Loucy (cell line): ENCODE measurements around the gene NEXN.

Experiments used
- EZH2phosphoT487 ChIP-seq: fragments of 200-600 bp; IDR thresholded peaks from 2 replicates; pipeline ENCODE4 v1.6.1; 2018; ENCODE audit warnings: antibody characterized with exemption, mild to moderate bottlenecking, moderate library complexity, borderline replicate concordance
- TF ChIP-seq, protein P1 (sequence below): fragments of 200-600 bp; sonication (generic); conservative IDR thresholded peaks from 2 replicates; pipeline ENCODE4 v1.5.1; 2014; ENCODE audit warnings: mild to moderate bottlenecking, antibody characterized with exemption, low read length

- TF ChIP-seq, protein P1, sequence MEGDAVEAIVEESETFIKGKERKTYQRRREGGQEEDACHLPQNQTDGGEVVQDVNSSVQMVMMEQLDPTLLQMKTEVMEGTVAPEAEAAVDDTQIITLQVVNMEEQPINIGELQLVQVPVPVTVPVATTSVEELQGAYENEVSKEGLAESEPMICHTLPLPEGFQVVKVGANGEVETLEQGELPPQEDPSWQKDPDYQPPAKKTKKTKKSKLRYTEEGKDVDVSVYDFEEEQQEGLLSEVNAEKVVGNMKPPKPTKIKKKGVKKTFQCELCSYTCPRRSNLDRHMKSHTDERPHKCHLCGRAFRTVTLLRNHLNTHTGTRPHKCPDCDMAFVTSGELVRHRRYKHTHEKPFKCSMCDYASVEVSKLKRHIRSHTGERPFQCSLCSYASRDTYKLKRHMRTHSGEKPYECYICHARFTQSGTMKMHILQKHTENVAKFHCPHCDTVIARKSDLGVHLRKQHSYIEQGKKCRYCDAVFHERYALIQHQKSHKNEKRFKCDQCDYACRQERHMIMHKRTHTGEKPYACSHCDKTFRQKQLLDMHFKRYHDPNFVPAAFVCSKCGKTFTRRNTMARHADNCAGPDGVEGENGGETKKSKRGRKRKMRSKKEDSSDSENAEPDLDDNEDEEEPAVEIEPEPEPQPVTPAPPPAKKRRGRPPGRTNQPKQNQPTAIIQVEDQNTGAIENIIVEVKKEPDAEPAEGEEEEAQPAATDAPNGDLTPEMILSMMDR, result no peak
- no peak for TF ChIP-seq EZH2phosphoT487
Measured at GRCh38 chr1:77891200-77891599, 2.8 kb downstream of the NEXN start.
